GM08714 (cell line): ENCODE data around the gene SMPD3.

Source experiments
- H3K4me3 ChIP-seq: fragments of 200-500 bp; sonication (Bioruptor generic); 2 replicates; pipeline ENCODE4 v1.5.1; 2014; ENCODE audit warnings: mild to moderate bottlenecking, low read length, inconsistent platforms
- ZNF274 ChIP-seq: IDR thresholded peaks from 2 replicates; pipeline ENCODE4 v1.6.1; 2012; ENCODE audit warnings: mild to moderate bottlenecking, low read depth, low read length

The SMPD3 gene

DNA sequence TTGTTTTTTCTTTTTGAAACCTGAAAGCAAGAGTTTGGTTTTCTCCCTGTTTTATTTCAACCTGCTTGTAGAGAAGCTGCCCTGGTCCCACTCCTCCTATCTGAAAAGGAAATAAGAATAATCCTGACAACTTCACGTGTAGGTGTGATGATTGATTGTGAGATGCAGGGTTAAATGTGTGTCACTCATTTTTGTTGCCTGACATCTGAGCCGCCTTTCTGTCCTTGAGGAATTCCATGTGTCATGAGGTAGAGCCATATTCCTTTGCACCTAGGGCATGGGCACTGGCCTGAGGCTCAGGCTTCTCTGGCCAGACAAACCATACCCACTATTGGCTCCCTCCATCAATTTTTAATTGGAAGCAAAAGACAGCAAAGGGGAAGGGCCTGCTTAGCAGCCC is 10.2 kb upstream of the SMPD3 start:
- no peak for TF ChIP-seq ZNF274
- H3K4me3 ChIP-seq, result no peak overlapping the region

- no peak overlapping the region for H3K4me3 ChIP-seq
- no peak for TF ChIP-seq ZNF274
Measured at GRCh38 chr16:68458101-68458500, 9.8 kb upstream of the SMPD3 start.

- no peak for TF ChIP-seq ZNF274
- H3K4me3 ChIP-seq, result no peak overlapping the region
Measured at GRCh38 chr16:68455631-68456030, 7.3 kb upstream of the SMPD3 start.

- TF ChIP-seq ZNF274, result no peak
- H3K4me3 ChIP-seq, result no peak overlapping the region
Measured at GRCh38 chr16:68454920-68455435, 6.7 kb upstream of the SMPD3 start.

- TF ChIP-seq ZNF274, result no peak
- no peak overlapping the region for H3K4me3 ChIP-seq
Measured at GRCh38 chr16:68453816-68454215, 5.5 kb upstream of the SMPD3 start.

DNA sequence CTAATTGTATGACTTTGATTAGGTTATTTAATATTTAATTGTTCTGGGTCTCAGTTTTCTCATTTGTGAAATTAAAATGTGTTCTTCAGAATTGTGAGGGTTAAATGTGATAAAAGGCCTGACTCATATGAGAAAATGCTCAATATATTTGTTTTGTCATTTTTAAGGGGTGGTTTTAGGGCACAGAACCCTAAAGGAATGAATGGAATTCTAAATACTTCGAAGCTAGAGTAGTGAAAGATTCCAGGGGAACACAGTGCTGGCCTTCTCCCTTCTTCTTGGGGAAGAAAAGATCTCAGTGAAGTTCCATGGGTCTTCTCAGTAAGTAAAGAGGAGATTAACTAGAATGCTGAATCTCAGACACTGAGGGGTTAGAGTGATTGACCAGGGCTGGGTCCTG is 3.9 kb upstream of the SMPD3 start:
- no peak for TF ChIP-seq ZNF274
- no peak overlapping the region for H3K4me3 ChIP-seq

DNA sequence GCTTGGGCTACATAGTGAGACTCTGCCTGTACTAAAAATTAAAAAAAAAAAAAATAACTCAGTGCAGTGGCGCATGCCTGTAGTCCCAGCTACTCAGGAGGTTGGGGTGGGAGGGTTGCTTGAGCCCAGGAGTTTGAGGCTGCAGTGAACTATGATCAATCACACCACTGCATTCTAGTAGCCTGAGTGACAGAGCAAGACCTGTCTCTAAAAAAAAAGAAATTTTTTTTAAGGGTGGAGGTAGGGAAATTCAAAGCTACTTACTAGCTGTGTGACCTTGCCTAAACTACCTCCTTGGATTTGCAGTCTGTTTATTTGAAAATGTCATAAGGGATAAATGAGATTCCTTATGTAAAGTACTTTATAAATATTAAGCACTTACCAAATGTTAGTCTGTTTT is 3.4 kb upstream of the SMPD3 start:
- TF ChIP-seq ZNF274, result no peak
- H3K4me3 ChIP-seq, result no peak overlapping the region

DNA sequence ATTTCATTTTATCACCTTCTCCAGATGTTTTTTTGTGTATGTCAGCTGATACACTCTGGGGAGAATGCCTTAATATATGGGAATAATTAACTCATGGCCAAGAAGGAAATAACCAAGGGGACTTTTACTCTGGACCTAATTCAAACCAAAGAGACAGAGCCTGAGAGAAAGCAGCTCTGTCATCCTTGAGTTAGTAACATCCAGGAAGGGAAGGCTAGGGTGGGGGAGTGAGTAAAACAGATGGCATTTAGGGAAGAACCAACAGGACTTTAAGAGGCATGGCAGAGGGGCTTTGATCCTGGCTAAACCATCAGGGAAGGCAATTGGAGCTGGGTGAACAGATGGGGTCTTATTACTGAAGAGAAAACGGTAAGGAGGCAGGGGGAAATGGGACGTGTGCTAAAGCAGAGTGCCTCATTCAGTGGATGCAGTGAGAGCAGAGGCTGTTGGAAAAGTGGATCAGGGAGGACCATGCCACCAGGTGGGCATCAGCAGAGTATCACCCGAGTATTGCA is 2.5 kb upstream of the SMPD3 start:
- H3K4me3 ChIP-seq, result no peak overlapping the region
- TF ChIP-seq ZNF274, result no peak

- no peak for TF ChIP-seq ZNF274
- peak overlapping the region; percentile 41; the same call in 1 of the 2 replicates for H3K4me3 ChIP-seq
Measured at GRCh38 chr16:68447653-68448359, 502 bp downstream of the SMPD3 start.

GRCh38 chr16:68446681-68447652 is 1.3 kb downstream of the SMPD3 start:
- no peak overlapping the region for H3K4me3 ChIP-seq
- TF ChIP-seq ZNF274, result no peak

GRCh38 chr16:68445458-68445857 is 2.9 kb downstream of the SMPD3 start:
- no peak overlapping the region for H3K4me3 ChIP-seq
- TF ChIP-seq ZNF274, result no peak

DNA sequence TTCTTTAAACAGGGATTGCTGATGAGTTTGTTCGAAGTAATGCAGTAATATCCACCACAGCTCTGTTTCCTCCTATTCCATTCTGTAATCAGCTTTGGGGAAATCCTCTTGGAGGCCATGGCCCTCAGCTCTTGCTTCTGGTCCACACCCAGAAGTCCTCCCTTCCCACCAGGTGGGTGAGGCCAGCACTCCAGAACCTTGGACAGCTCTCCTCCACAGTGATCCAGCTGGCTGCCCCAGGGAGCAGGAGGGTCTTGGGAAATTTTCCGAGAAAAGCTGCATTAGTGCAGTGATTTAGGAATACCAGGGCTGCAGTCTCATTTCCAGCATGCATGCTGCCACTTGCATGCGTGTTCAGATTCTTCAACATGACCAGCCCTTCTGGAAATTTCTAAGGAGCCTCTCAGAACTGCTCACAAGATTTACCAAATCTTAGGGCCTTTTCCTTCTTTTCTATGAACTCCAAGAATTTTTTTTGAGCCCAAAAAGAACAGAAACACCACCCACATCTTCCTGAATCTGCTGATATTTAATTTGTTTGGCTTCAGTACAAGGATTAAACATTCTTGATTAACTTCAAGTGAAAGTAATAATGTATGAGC is 4.2 kb downstream of the SMPD3 start:
- no peak for TF ChIP-seq ZNF274
- no peak overlapping the region for H3K4me3 ChIP-seq

DNA sequence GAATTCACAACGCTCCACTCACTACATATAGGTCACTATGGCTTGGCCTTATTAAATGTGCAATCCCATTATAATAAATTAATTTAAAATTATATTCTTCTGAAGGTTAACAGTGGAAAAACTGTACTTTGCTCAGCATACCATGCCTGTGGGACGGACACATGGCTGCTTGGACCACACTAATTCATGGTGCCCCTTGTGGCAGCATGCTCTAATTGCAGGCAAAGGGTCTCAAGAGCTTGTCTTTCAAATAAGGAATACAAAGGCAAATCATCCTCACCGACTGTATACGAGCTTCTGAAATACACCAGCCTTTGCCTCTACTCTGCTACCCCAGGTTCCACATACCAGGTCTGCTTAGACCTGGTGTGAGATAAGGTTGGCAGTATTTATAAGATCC is 11.7 kb downstream of the SMPD3 start:
- no peak overlapping the region for H3K4me3 ChIP-seq
- TF ChIP-seq ZNF274, result no peak

DNA sequence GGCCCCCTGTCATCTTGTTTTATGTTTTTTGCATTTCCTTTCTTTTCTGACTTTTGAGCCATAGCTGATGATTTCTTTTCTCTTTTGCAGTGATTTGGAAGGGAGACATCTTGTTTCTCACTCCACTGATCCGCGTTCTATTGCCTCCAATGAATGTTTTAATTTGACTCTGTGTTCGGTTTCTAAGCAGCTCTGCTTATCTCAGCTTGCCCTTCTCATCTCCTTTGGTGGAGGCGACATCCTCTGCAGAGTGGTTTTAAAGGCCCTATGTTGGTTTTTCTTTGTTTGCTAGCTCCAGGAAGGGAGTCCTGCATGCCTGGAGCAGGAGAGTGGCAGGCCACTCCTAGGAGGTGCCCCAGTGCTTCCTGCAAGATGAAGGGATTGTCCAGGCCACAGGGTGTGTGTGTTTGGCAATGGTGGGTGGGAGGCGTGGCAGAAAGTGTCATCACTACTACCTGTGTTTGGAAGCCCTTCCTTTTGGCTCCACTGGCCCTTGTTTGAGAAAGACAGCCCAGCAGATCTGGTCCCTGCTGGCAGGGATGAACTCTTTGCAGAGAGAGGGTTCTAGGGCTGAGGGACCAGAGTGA is 13.6 kb downstream of the SMPD3 start:
- TF ChIP-seq ZNF274, result no peak

More for the DNA sequence above, 13.6 kb downstream of the SMPD3 start:
- no peak overlapping the region for H3K4me3 ChIP-seq
